Measurements from ENCODE around the gene COX4I1. TPM values are rescaled to one million over a fixed set of nuclear protein-coding genes. Genes with fewer than 3 reads are reported as not detected.

COX4I1 gene
- total RNA-seq, 1 experiment from 2014 or later, result 554 TPM

DNA sequence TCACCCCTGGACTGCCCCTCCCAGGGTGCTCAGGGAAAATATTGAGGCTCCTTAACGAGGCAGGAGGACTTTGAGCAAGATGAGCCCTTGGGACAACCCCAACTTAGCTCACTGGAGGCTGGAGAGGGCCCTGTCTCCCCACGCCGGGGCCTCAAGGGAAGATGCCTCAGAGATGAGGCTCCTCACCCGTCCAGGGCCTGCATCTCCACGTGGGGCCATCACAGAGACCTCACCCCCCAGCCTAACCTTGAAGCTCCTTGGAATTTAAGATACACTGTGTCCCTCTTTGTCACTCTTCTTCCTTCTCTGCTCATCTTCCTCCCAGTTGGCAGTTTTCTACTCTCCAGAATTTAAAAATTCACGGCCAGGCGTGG lies 11.2 kb downstream of the COX4I1 start:
- Histone ChIP-seq H3K36me3 (ENCODE audit: insufficient read depth, low read length, poor library complexity, severe bottlenecking) (peaks cover 15% of the 10 kb centered on the region), H3K9me3 (ENCODE audit: low read depth, low read length, poor library complexity, severe bottlenecking) (no peaks in the 10 kb centered on the region), H3K27me3 (replicated peaks; ENCODE audit: insufficient read depth, low read depth, low read length, poor library complexity) (peaks cover 31% of the 10 kb centered on the region), H3K27ac (ENCODE audit: low read depth, low read length, poor library complexity, severe bottlenecking) (no peak overlapping the region), H3K4me3 (ENCODE audit: low read depth, low read length, poor library complexity, severe bottlenecking) (no peak overlapping the region), H3K4me1 (ENCODE audit: insufficient read depth, low read length, poor library complexity, severe bottlenecking) (no peaks in the 10 kb centered on the region)
- DNase-seq (ENCODE audit: low spot score), result no peak
- intact Hi-C loops (cut with micrococcal nuclease; ENCODE audit: unreplicated experiment), result no loop called here
- CTCF ChIA-PET, result no interaction called here
- TF ChIP-seq EZH2 (IDR thresholded peaks at IDR 0.05; ENCODE audit: borderline replicate concordance, low read depth, low read length, poor library complexity, severe bottlenecking), result no peak
- TF ChIP-seq, protein P1, sequence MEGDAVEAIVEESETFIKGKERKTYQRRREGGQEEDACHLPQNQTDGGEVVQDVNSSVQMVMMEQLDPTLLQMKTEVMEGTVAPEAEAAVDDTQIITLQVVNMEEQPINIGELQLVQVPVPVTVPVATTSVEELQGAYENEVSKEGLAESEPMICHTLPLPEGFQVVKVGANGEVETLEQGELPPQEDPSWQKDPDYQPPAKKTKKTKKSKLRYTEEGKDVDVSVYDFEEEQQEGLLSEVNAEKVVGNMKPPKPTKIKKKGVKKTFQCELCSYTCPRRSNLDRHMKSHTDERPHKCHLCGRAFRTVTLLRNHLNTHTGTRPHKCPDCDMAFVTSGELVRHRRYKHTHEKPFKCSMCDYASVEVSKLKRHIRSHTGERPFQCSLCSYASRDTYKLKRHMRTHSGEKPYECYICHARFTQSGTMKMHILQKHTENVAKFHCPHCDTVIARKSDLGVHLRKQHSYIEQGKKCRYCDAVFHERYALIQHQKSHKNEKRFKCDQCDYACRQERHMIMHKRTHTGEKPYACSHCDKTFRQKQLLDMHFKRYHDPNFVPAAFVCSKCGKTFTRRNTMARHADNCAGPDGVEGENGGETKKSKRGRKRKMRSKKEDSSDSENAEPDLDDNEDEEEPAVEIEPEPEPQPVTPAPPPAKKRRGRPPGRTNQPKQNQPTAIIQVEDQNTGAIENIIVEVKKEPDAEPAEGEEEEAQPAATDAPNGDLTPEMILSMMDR (conservative IDR thresholded peaks at IDR 0.05; ENCODE audit: low read depth, low read length), result no peak
- POLR2A ChIA-PET (ENCODE audit: low non-redundant PET), result interaction anchor here (0.6 kb wide), 1 partner anchor 207 kb away, joined by 4 read pairs; no protein-coding TSS in a partner anchor
- no TSS peak for BruUV-seq (replicated peaks)

DNA sequence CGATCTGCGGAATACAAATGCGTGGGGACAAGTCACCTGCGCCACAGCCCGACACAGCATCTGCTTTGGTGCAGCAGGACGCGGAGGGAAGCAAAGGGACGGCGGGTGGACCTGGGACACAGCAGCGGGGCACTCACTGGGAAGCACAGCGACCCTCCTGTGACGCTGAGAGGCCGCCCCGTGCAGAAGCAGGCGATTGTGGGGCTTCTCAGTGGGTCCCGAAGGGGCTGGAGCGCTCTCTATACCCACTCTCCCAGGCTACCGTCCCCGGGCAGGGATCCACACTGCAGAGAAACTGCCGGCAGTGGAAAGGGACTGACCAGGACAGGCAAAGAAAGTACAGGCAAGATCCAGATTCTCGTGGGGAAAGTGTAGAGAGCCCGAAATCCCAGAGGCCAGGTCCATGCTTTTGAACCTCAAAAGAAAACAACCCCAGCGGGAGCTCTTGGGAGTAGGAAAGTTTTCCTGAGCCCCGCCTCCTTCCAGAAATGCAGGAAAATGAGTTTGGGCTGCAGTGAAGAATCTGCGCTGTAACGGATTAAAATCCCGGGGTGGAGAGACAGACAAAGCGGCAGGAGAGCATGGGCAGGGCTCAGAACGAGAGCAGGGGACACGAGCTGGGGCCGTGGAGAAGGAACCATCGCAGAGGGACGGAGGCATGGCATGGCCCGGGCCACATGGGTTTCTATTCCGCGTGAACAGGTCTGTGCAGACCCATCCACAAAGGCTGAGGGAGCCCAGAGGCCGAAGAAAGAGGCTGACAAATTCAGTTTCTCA lies 12.7 kb downstream of the COX4I1 start:
- DNase-seq (ENCODE audit: low spot score), result no peak
- Histone ChIP-seq H3K27me3 (replicated peaks; ENCODE audit: insufficient read depth, low read depth, low read length, poor library complexity) (peaks cover 31% of the 10 kb centered on the region), H3K4me1 (ENCODE audit: insufficient read depth, low read length, poor library complexity, severe bottlenecking) (no peaks in the 10 kb centered on the region), H3K9me3 (ENCODE audit: low read depth, low read length, poor library complexity, severe bottlenecking) (no peaks in the 10 kb centered on the region), H3K36me3 (ENCODE audit: insufficient read depth, low read length, poor library complexity, severe bottlenecking) (peaks cover under 1% of the 10 kb centered on the region), H3K4me3 (ENCODE audit: low read depth, low read length, poor library complexity, severe bottlenecking) (peak overlapping the region; percentile 30), H3K27ac (ENCODE audit: low read depth, low read length, poor library complexity, severe bottlenecking) (no peak overlapping the region)
- no TSS peak for BruUV-seq (replicated peaks)
- TF ChIP-seq, protein P1 (conservative IDR thresholded peaks at IDR 0.05; ENCODE audit: low read depth, low read length), result no peak
- TF ChIP-seq EZH2 (IDR thresholded peaks at IDR 0.05; ENCODE audit: borderline replicate concordance, low read depth, low read length, poor library complexity, severe bottlenecking), result no peak
- ChIA-PET CTCF (interaction anchor here (0.7 to 1.8 kb wide), 2 partner anchors 9 to 1442 kb away, joined by 3 to 8 read pairs; no protein-coding TSS in a partner anchor), POLR2A (ENCODE audit: low non-redundant PET) (no interaction called here)
- intact Hi-C loops (cut with micrococcal nuclease; ENCODE audit: unreplicated experiment), result no loop called here

DNA sequence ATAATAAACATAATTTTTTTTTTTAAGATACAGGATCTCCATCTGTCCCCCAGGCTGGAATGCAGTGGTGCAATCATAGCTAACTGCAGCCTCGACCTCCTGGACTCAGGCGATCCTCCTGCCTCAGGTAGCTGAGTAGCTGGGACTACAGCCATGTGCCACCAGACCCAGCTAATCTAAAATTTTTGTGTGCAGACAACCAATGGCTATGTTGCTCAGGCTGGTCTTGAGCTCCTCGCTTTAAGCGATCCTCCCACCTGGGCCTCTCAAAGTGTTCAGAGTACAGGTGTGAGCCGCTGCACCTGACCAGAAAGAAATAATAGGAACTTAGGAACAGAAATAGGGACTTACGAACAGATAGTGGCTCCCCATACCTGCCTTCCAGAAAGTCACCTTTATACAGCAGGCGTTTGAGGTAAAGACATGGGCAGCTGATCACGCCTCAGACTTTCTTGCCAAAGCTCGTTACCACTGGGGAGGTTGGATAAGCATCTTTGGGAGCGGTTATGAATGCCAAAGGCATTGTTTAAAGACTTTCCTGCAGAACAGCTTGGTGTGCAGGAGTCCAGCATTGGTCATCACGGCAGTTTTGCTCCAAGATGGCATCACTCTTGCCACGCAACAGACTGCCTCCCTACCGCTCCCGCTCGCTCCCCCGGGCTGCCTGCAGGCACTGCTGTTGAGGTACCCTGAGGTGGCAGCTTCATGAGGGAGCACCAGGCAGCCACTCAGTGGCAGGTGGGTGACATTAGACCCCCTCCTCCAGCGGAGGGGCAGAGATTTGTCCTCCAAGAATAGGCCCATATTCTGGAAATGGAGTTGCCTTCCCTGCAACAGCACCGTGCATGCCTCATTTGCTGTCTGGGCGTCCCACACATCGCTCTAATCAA lies 13.6 kb downstream of the COX4I1 start:
- intact Hi-C loops (cut with micrococcal nuclease; ENCODE audit: unreplicated experiment), result no loop called here
- no peaks in the 10 kb centered on the region for H3K9me3 ChIP-seq (ENCODE audit: low read depth, low read length, poor library complexity, severe bottlenecking)
- H3K4me3 ChIP-seq (ENCODE audit: low read depth, low read length, poor library complexity, severe bottlenecking), result no peak overlapping the region
- H3K27ac ChIP-seq (ENCODE audit: low read depth, low read length, poor library complexity, severe bottlenecking), result no peak overlapping the region
- TF ChIP-seq, protein P1 (conservative IDR thresholded peaks at IDR 0.05; ENCODE audit: low read depth, low read length), result no peak
- TF ChIP-seq EZH2 (IDR thresholded peaks at IDR 0.05; ENCODE audit: borderline replicate concordance, low read depth, low read length, poor library complexity, severe bottlenecking), result no peak
- H3K36me3 ChIP-seq (ENCODE audit: insufficient read depth, low read length, poor library complexity, severe bottlenecking), result no peaks in the 10 kb centered on the region
- CTCF ChIA-PET, result interaction anchor here (0.7 to 1.8 kb wide), 2 partner anchors 8 to 1443 kb away, joined by 3 to 8 read pairs; no protein-coding TSS in a partner anchor
- no TSS peak for BruUV-seq (replicated peaks)
- POLR2A ChIA-PET (ENCODE audit: low non-redundant PET), result no interaction called here
- peaks cover 31% of the 10 kb centered on the region for H3K27me3 ChIP-seq (replicated peaks; ENCODE audit: insufficient read depth, low read depth, low read length, poor library complexity)
- H3K4me1 ChIP-seq (ENCODE audit: insufficient read depth, low read length, poor library complexity, severe bottlenecking), result no peaks in the 10 kb centered on the region
- DNase-seq (ENCODE audit: low spot score), result no peak

Data from A673 (cell line).